Activated CD4-positive, alpha-beta T cell treated with anti-CD3 and anti-CD28 coated beads for 24 hours (primary cell): ENCODE data around the gene EXOC8.

Source experiments
- DNase-seq, 2 donors: peaks; one replicate each; pipeline ENCODE4 v3.0.0-alpha.2; 2020; ENCODE audit warnings: low read depth in 2 of 2

Gene EXOC8

GRCh38 chr1:231315887-231316286 is 21.8 kb downstream of the EXOC8 start:
- peak in 1 of 2 donors; percentile 26 for DNase-seq

GRCh38 chr1:231313661-231314060 is 24.0 kb downstream of the EXOC8 start:
- no peak for DNase-seq

DNA sequence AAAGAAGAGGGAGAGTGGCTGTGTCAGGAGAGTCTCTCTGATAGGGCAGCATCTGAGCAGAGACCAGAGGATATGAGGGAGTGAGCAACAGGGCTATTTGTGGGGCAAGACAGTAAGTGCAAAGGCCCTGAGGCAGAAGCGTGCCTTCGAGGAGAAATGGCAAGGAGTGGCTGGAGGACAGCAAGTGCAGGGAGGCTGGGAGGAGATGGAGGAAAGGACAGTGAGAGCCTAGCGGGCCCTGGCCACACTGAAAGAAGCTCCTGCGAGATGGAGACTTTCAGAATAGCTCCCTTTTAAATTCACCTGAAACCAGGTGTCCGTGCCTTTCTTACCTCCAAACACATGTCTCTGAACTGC is 25.2 kb downstream of the EXOC8 start:
- no peak for DNase-seq

- DNase-seq, result no peak
Observed at GRCh38 chr1:231311720-231312431, 25.8 kb downstream of the EXOC8 start.

- no peak for DNase-seq
Observed at GRCh38 chr1:231310391-231310934, 27.2 kb downstream of the EXOC8 start.

DNA sequence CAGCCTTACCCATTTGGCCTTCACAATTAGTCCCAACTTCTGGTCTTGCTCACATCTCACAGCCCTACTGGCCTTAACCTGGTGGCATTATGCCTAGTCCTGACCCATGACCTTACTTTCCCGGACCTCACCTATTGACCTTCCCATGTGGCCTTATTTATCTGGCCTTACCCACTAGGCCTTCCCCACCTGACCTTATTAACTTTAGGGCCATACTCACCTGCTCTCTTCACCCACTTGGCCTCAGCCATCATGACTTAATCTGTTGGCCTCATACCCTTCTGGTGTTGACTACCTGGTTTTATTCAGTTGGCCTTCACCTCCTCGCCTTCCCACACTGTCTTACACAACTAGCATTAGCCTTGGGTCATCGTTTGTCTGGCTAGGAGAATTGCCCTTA is 35.7 kb downstream of the EXOC8 start:
- DNase-seq, result no peak

DNA sequence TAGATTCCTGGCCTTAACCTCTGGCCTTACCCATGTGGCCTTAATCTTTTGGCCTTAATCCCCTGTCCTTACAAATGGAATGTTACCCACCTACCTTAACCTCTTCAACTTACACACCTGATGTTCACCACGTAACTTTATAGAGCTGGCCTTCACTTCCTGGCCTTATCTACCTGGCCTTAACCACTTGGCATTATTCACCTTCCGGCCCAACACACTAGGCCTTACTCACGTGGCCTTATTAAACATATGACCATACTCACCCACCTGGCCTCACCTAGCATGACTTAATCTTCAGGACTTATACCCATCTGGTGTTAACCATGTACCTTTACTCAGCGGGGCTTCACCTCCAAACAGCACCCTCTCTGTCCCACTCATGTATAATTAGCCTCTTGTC is 41.7 kb downstream of the EXOC8 start:
- DNase-seq, result no peak

DNA sequence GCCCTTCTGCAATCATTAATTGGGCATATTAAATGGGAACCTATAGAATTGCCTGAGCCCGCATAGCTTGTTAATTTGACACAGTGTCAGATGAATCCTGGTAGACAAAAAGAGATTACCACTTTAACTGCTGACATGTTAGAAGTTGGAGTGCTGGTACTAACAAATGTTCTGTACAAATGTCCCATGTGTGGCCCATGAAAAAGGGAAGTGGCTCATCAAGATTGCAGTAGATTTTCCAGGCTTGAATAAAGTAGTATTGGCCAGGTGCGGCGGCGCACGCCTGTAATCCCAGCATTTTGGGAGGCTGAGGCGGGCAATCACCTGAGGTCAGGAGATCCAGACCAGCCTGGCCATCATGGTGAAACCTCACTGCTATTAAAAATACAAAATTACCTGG is 51.0 kb downstream of the EXOC8 start:
- no peak for DNase-seq

DNA sequence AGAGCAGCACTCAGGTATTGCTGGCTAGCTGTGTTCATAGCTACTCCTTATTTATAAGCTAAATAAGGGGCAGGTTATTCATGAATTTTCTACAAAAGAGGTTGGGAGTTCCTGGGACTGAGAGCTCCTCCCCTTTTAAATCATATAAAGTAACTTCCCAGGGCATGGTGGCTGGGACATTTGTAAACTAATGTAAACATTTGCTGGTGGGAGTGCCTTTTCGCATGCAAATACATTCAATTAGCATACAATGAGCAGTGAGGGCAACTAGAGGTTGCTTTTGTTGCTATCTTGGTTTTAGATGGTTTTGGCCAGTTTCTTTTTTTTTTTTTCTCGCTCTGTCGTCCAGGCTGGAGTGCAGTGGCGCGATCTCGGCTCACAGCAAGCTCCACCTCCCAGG is 53.2 kb downstream of the EXOC8 start:
- DNase-seq, result no peak
